ENCODE results near the gene SPEM1.

The SPEM1 gene

DNA sequence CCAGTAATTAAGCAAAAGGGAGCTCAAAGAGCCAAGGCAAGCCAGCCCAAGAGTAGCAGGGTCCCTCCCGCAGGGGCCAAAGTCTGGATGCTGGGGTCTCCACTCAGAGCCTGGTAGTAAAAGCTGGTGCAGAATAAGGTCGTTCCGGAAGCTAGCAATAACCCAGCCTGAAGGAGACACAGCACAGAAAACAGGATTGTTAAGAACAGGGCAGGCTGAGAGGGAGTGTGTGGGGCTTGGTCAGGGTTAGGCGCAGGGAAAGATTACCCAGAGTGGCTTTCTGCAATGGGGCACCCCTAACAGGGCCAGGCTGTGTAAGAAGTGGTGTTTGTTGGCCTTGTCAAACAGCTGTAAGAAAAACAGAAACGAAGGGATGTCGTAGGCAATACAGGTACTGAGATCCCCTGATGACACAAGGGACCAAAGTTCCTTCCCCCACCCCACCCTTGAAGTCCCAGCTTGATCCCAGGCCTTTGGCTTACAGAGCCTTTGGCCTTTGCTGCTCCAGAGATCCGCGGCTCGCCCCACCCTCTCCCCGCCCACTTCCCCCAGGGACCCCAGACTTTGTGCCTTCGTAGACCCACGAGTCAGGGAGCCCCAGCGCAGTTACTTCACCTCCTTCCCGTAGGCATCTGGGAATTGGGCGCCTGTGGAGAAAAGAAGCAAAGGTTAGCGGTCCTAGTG is 16.9 kb upstream of the SPEM1 start:
- no peak for DNase-seq (ENCODE audit: low spot score)

GRCh38 chr17:7403727-7403976 is 16.5 kb upstream of the SPEM1 start:
- no peak for DNase-seq (ENCODE audit: low spot score)

- DNase-seq (ENCODE audit: low spot score): peak; percentile 96
These were observed 16.0 kb upstream of the SPEM1 start, which contains the start of gene TMEM256 for GRCh38 chr17:7403977-7404736. Gene TMEM256 (minus strand): TSS chr17:7404097. CDS start chr17:7404084, 13 bp downstream.

GRCh38 chr17:7404737-7405349 is 15.3 kb upstream of the SPEM1 start:
- peak; percentile 68 for DNase-seq (ENCODE audit: low spot score)

DNA sequence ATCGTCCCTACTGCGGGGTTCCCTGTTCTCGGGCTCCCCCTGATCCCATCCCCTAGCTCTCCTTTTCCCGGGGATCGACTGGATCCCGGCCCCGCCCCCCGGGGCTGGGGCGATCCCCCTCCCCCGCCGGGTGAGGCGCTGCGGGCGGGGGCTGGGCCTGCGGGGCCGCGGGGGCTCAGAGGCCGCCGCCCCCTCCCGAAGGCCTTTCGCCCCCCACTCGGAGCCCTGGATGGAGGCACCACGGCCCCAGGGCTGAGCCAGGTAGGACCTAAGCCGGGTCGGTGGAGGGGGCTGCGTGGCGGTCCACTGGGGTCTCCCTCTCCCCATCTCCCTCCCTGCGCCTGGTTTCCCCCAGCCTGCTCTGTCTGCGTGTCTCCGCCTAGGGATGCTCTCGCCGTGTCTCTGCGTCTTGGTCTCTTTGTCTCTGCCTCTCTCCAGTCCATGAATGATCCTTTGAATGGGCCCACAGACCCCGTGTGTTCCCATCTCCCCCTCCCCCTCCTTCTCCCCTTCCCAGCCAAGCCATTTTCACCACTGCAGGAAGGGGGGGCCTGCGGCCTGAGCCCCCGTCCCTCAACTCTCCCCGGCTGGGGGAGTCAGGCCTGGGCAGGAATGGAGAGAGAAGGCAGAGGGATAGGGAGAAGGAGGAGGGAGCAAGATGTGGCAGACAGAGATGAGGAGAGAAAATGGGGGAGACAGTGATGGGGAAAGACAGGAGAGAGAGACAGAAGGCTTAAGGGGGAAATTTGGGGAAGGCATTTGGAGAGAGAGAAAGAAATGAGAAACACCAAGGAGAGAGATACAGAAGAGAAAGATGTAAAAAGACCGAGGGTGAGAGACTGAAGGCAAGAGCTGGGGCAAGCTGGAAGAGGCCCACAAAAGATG is 14.5 kb upstream of the SPEM1 start:
- no peak for DNase-seq (ENCODE audit: low spot score)

DNA sequence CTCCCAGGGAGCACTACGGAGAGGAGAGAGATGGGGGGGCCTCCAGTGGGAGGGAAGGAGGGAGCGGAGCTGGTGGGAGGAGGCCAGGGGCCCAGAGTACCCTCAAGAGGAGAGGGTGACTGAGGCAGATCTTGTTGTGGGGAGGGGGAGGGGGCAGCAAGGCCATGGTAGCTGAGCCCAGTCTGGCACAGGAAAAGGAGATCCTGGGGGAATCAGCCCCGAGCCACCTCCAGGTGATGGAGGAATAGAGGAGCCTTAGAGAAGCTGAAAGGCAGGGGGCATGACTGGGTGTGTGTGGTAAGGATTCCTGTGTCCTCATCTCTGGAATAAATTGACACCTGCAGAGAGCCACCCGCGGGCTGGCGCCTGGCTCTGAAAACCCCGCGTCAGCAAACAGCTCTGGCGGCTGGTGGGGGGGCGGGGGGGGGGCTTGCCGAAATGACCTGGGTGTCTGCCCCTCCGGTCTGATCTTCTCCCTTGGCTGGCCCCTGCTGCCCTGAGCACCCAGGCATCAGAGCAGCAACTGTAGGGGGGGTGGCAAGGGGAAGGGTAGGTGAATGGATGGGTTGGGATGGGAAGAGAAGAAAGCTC is 13.8 kb upstream of the SPEM1 start:
- DNase-seq (ENCODE audit: low spot score): no peak

DNA sequence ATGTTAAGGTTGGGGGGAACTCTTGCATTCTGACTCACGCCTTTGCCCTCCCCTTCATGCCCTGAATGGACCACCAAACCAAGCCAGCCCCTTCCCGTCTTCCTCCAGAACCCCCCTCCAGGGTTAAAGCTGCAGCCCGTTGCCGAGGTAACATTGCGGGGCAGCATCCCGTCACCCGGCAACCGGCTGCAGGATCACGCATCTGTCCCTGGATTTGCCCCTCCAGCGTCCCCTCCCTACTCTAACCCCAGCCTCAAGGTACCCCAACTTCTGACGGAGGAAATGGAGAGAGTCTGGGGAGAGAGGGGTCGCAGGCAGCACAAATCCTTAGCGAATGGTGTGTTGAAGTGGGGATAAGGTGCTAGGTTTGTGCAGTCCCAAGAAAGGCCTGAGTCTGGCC is 13.0 kb upstream of the SPEM1 start:
- no peak for DNase-seq (ENCODE audit: low spot score)

- DNase-seq (ENCODE audit: low spot score): no peak
These were observed 12.5 kb upstream of the SPEM1 start, which contains the start of gene NLGN2 for GRCh38 chr17:7407485-7408251. Gene NLGN2 (plus strand): TSS chr17:7407845. CDS start chr17:7408256, 411 bp downstream.

GRCh38 chr17:7408252-7408727 is 11.8 kb upstream of the SPEM1 start:
- DNase-seq (ENCODE audit: low spot score): peak; percentile 25

- DNase-seq (ENCODE audit: low spot score): no peak
These were observed 11.3 kb upstream of the SPEM1 start for GRCh38 chr17:7408863-7409262.

DNA sequence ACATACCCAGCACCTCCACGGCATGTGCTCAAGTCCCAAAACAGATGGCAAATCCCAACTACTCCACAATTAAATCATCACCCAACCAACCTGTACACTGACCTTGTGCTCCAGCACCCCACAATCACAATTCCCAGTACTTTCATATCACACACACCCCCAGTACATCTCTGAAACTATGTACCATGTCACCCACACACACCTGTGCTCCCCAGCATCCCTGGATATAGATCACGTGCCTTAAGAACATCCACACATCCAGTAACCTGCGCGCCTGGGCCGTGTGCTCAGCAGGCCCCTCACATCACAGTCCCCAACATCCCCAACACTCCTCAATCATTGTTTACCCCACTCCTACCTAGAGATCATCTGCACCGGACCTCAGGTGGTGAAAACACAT is 10.4 kb upstream of the SPEM1 start:
- no peak for DNase-seq (ENCODE audit: low spot score)

DNA sequence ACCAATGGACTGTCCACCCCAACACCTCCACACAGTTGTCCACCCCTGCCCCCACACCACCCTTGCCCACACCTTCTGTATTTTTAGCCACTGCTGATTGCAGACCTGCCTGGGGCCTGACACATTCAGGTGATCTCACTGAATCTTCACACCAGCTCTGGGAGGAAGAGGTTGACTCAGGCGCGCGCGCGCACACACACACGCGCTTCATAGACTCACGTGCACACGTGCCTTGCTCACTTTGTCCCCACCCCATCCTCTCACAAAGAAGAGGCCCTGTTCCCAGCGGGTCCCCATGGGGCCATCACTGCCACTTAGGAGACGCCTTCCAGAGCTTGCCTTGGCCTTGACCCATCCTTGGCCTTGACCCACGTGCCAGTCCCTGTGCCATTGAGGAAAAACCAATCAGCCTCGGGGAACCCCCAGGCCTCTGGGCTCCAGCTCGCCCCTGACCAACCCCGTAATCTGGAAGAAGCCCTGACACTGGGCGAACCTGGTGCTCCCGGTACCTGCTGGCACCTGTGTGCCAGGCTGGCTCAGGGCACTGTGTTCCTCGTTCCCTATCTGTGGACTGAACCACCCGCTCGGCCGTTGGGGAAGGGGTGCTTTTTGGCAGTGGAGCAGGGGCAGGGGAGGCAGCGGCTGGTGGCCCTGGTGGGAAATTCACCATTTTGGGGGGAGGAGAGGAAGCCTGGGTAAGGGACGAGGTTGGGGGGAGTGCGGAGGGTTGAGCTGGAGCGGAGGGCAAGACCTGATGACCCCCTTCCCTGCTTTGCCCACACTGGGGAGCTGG is 9.3 kb upstream of the SPEM1 start:
- no peak for DNase-seq (ENCODE audit: low spot score)

- no peak for DNase-seq (ENCODE audit: low spot score)
These were observed 8.7 kb upstream of the SPEM1 start for GRCh38 chr17:7411427-7411750.

- DNase-seq (ENCODE audit: low spot score): no peak
These were observed 6.7 kb upstream of the SPEM1 start for GRCh38 chr17:7413346-7413985.

DNA sequence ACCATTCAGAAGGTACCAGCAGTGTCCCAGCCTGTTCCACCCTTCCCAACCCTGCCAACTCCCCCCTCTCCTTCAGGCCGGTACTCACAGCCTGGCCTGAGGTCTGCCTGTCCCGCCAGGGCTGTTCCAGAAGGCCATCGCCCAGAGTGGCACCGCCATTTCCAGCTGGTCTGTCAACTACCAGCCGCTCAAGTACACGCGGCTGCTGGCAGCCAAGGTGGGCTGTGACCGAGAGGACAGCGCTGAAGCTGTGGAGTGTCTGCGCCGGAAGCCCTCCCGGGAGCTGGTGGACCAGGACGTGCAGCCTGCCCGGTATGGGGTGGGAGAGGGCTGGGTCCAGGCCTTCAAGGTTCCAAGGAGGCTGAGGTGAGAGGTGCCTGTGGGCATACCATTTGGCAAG is 5.3 kb upstream of the SPEM1 start:
- DNase-seq (ENCODE audit: low spot score): no peak

GRCh38 chr17:7415784-7416183 is 4.3 kb upstream of the SPEM1 start:
- no peak for DNase-seq (ENCODE audit: low spot score)

GRCh38 chr17:7416323-7416722 is 3.8 kb upstream of the SPEM1 start:
- no peak for DNase-seq (ENCODE audit: low spot score)

- no peak for DNase-seq (ENCODE audit: low spot score)
These were observed 3.0 kb upstream of the SPEM1 start for GRCh38 chr17:7417056-7417655.

- no peak for DNase-seq (ENCODE audit: low spot score)
These were observed 1.5 kb upstream of the SPEM1 start for GRCh38 chr17:7418472-7419152.

All from CD4-positive, alpha-beta T cell treated with Interleukin-15 for 4 hours (primary cell).